ACC112 (cell line): ENCODE measurements around the gene CLDN20.

ENCODE experiments used
- H2AFZ ChIP-seq: fragments of 200-600 bp; sonication (generic); one replicate; pipeline ENCODE4 v1.6.0; 2017; ENCODE audit warnings: antibody characterized with exemption, low read length; ENCODE audit not compliant: unreplicated experiment
- H3K27ac ChIP-seq: fragments of 200-600 bp; sonication (generic); 2 replicates; pipeline ENCODE4 v1.5.1; 2014; ENCODE audit warnings: low read depth, mild to moderate bottlenecking, antibody characterized with exemption, low read length, moderate library complexity
- H3K27me3 ChIP-seq: fragments of 200-600 bp; sonication (generic); 2 replicates; pipeline ENCODE4 v1.6.1; 2014; ENCODE audit warnings: mild to moderate bottlenecking, antibody characterized with exemption, low read length, moderate library complexity, mixed read lengths; ENCODE audit not compliant: insufficient read depth
- H3K36me3 ChIP-seq: fragments of 200-600 bp; sonication (generic); 2 replicates; pipeline ENCODE4 v1.6.1; 2016; ENCODE audit warnings: mild to moderate bottlenecking, antibody characterized with exemption, low read length, moderate library complexity, mixed read lengths; ENCODE audit not compliant: insufficient read depth
- H3K4me1 ChIP-seq: fragments of 200-600 bp; sonication (generic); one replicate; pipeline ENCODE4 v1.6.1; 2016; ENCODE audit warnings: low read length, mixed read lengths; ENCODE audit not compliant: insufficient read depth, unreplicated experiment, control insufficient read depth
- H3K4me3 ChIP-seq: fragments of 200-600 bp; sonication (generic); 2 replicates; pipeline ENCODE4 v1.5.1; 2014; ENCODE audit warnings: mild to moderate bottlenecking, low read depth, low read length
- H3K79me2 ChIP-seq: fragments of 200-600 bp; sonication (generic); one replicate; pipeline ENCODE4 v1.6.0; 2016; ENCODE audit warnings: low read length; ENCODE audit not compliant: control insufficient read depth, unreplicated experiment, insufficient read depth

The CLDN20 gene

DNA sequence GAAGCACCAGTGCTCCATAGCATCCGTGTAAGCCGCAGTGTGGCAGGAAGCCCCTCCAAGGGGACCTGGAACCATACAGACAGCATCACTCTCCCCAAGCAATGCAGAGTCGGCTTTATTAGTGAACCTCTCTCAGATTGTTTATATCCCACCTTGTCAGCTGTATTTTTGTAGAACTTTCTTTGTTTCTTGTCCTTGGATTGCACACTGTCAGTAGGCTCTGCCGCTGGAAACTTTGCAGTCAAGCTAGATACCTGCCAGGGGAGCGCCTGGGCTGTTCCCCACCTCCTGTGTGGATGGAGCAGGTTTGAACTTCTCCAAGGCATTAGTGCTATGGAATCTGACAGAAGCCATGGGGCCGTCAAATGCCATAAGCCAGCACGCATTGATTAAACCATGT is 18.6 kb upstream of the CLDN20 start:
- H3K27me3 ChIP-seq = no peaks in the 10 kb centered on the region
- peaks cover 21% of the 10 kb centered on the region for H3K36me3 ChIP-seq
- H3K4me3 ChIP-seq = no peak overlapping the region
- H3K4me1 ChIP-seq = peaks cover 10% of the 10 kb centered on the region
- no peak overlapping the region for H3K27ac ChIP-seq
- no peak overlapping the region for H2AFZ ChIP-seq
- H3K79me2 ChIP-seq = no peaks in the 10 kb centered on the region

DNA sequence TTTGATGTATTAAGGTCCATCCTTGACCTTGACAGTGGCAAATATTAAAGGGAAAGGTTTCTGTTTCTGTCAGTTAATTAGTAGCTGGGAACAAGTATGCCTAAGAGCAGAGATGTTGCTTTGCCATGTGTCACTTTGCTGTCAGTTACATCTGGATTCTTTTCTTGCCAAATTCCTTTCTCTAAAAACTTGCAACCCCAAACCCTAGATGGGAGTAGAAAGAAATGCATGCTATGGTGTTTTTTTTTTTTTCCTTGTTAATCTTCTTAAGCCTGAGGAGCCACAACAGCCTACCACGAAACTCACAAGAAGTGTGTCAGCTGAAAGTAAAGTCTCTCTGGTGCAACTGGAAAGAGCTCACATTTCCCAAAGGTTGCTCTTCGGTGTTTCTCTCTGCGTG is 18.0 kb upstream of the CLDN20 start:
- Histone ChIP-seq H2AFZ (no peak overlapping the region), H3K27ac (no peak overlapping the region), H3K4me1 (peaks cover 10% of the 10 kb centered on the region), H3K4me3 (no peak overlapping the region), H3K36me3 (peaks cover 21% of the 10 kb centered on the region), H3K79me2 (no peaks in the 10 kb centered on the region), H3K27me3 (no peaks in the 10 kb centered on the region)

DNA sequence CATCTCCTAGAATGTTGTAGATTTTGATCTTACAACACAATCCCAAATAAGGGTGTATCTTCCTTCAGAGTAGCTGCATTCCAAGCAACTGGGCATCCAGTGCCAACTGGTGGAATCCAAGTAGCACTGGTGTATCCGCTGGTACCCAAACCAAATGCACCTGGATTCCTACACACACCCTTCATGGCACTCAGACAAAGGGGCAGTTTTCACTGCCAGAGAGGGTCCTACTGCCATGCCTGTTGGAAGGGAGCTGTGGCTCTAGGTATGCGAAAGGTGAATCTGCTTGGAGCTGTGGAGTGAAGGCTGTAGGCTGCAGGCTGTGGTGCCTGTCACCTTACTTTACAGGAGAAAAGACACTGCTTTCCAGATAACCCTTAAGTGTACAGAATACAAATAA is 17.0 kb upstream of the CLDN20 start:
- Histone ChIP-seq H2AFZ (no peak overlapping the region), H3K4me3 (no peak overlapping the region), H3K27ac (no peak overlapping the region), H3K27me3 (no peaks in the 10 kb centered on the region), H3K36me3 (peaks cover 21% of the 10 kb centered on the region), H3K4me1 (peaks cover 10% of the 10 kb centered on the region), H3K79me2 (no peaks in the 10 kb centered on the region)

- Histone ChIP-seq H2AFZ (no peak overlapping the region), H3K4me3 (no peak overlapping the region), H3K27ac (peak overlapping the region; percentile 53), H3K79me2 (no peaks in the 10 kb centered on the region), H3K4me1 (peaks cover 10% of the 10 kb centered on the region), H3K36me3 (peaks cover 21% of the 10 kb centered on the region), H3K27me3 (no peaks in the 10 kb centered on the region)
Measured at GRCh38 chr6:155247618-155248007, 16.2 kb upstream of the CLDN20 start.

GRCh38 chr6:155248008-155249001 is 15.5 kb upstream of the CLDN20 start:
- H3K27ac ChIP-seq = peak overlapping the region; percentile 53
- H3K4me1 ChIP-seq = peaks cover 10% of the 10 kb centered on the region
- H3K27me3 ChIP-seq = no peaks in the 10 kb centered on the region
- peaks cover 21% of the 10 kb centered on the region for H3K36me3 ChIP-seq
- no peak overlapping the region for H3K4me3 ChIP-seq
- H2AFZ ChIP-seq = no peak overlapping the region
- H3K79me2 ChIP-seq = no peaks in the 10 kb centered on the region

DNA sequence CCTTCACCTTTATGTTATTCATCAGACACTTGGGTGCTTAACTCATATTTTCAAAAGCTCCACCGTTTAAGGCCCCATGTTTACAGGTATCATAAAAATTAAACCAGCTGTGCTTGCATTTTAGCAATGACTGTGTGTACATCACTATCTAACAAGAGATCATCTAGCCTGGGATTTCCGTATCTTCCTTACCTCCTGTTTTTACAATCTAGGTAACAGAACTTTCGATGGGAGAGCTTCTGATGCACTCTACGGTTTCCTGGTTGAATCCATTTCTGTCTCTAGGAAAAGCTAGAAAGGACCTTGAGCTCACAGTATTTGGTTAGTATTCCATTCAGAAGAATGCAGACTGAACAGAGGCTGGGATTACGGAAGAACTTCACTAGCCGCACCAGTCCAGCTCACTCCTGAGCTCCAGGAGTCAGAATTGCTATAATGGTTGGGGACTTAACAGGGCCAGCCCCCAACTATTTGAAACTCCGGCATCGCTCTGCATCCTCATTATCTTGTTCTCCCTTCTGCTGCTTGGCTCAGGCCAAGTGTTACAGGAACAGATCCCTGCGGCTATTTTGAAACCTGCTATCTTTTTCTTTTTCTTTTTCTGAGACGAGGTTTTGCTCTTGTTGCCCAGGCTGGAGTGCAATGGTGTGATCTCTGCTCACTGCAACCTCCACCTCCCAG is 13.0 kb upstream of the CLDN20 start:
- Histone ChIP-seq H3K4me1 (peaks cover 10% of the 10 kb centered on the region), H3K36me3 (peaks cover 24% of the 10 kb centered on the region), H3K27ac (no peak overlapping the region), H3K4me3 (no peak overlapping the region), H2AFZ (no peak overlapping the region), H3K27me3 (no peaks in the 10 kb centered on the region), H3K79me2 (no peaks in the 10 kb centered on the region)

DNA sequence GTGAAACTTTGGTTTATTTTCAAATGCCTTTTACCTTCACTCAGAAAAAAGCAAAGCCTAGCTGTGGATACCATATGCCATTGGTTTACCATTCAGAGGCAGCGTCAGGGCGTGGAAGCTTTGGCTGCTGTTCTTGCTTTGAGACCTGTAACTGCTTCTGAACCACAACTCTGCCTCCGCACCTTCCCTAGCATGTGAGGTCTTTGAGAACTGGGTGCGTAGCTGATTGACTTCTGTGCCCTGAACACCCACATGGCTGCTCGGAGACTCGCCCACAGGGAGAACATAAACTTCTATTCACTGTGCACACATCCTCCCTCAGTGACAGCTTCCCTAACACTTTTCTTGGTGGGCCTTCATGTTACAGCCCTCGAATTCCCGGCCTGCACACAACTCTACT is 11.2 kb upstream of the CLDN20 start:
- no peak overlapping the region for H3K4me3 ChIP-seq
- no peaks in the 10 kb centered on the region for H3K79me2 ChIP-seq
- H3K36me3 ChIP-seq = peaks cover 24% of the 10 kb centered on the region
- H2AFZ ChIP-seq = no peak overlapping the region
- no peak overlapping the region for H3K27ac ChIP-seq
- H3K27me3 ChIP-seq = no peaks in the 10 kb centered on the region
- peaks cover 8% of the 10 kb centered on the region for H3K4me1 ChIP-seq

DNA sequence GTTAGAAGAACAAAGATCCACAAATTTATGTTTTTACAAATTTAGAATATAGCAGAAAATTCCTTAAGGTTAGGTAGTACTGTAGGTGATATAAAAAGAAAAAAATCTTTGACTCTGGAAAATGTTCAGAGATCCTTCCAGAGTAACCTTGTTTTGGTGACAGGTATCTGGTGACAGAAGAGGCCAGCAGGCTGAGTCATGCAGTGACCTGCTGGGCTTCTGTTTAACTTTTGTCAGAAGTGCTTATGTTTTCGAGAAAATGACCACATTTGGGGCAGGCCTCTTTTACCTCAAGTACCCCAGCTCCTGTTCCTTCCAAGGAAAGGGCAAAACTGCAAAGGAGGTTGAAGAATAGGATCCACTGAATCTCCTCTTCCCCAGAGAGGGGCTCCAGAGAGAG is 10.5 kb upstream of the CLDN20 start:
- H3K36me3 ChIP-seq = peaks cover 26% of the 10 kb centered on the region
- no peak overlapping the region for H2AFZ ChIP-seq
- H3K27me3 ChIP-seq = no peaks in the 10 kb centered on the region
- H3K27ac ChIP-seq = no peak overlapping the region
- H3K79me2 ChIP-seq = no peaks in the 10 kb centered on the region
- peaks cover under 1% of the 10 kb centered on the region for H3K4me1 ChIP-seq
- no peak overlapping the region for H3K4me3 ChIP-seq

DNA sequence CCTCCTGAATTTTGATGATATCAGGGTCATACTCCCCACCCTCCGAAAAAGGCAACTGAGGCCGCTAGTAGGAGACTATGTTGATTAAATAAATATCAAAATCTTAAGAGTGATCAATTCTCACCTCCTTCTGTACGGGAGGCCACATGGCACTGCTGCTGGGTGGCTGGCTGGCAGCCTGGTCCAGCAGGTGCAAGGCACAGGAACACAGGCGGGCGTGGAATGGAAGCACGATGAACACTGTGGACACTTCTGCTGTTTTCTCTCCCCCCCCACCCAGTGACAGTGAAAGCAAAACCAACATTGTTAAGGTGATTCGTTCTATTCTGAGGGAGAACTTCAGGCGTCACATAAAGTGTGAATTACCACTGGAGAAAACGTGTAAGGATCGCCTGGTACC is 9.7 kb upstream of the CLDN20 start:
- H3K4me1 ChIP-seq = no peaks in the 10 kb centered on the region
- no peak overlapping the region for H2AFZ ChIP-seq
- no peak overlapping the region for H3K27ac ChIP-seq
- H3K4me3 ChIP-seq = no peak overlapping the region
- H3K27me3 ChIP-seq = no peaks in the 10 kb centered on the region
- H3K36me3 ChIP-seq = peaks cover 25% of the 10 kb centered on the region
- no peaks in the 10 kb centered on the region for H3K79me2 ChIP-seq

DNA sequence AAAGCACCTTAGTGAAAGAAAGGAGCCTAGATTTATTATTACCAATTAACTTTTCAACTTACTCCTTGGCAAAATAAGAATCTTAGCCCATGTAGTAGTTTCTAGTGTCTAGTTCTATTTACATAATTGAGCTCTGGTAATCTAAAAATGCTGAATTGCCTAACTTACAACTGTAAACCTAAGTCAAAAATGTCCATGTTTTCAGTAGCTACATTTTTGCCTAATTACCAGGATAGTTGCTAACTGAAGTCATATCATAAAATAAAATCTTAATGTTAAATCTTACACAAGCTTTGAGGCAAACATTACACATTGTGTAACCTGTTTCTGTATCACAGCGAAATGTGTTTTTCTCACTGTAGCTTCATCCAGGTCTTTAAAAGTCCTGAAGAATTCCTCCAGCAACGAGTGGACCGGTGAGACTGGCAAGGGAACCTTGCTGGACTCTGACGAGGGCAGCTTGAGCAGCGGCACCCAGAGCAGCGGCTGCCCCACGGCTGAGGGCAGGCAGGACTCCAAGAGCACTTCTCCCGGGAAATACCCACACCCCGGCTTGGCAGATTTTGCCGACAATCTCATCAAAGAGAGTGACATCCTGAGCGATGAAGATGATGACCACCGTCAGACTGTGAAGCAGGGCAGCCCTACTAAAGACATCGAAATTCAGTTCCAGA is 7.6 kb upstream of the CLDN20 start:
- Histone ChIP-seq H3K79me2 (no peaks in the 10 kb centered on the region), H3K27ac (no peak overlapping the region), H3K4me3 (no peak overlapping the region), H3K4me1 (no peaks in the 10 kb centered on the region), H3K27me3 (no peaks in the 10 kb centered on the region), H2AFZ (no peak overlapping the region), H3K36me3 (peaks cover 23% of the 10 kb centered on the region)
